SW 1271 (cell line): ENCODE data around the gene BOD1L2.

Experiments used
- DNase-seq, 2 experiments: peaks; one replicate each; lab custom pipeline; 2025; lab: John Stamatoyannopoulos, UW

The BOD1L2 gene

DNA sequence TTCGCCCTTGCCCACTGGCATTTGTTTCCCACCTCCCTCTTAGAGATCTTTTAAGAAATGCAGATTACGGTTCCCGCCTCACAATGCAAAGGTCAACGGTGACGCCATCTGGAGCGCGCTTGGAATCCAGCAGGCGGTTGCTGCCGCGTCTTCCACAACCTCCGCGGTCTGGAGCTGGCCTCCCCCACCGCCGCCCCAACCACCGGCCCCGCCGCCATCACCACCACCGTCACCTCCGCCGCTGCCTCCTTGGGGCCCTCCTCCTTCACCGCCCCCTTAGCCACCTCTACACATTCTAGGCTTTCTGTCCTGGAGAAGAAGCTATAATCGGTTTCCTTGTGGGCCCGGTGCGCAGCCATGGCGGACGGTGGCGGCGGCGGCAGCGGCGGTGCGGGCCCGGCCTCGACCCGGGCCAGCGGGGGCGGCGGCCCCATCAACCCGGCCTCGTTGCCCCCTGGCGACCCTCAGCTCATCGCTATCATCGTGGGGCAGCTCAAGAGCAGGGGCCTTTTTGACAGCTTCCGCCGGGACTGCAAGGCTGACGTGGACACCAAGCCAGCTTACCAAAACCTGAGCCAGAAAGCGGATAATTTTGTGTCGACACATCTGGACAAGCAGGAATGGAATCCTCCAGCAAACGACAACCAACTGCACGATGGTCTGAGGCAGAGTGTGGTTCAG lies at the start of gene BOD1L2:
TSS of gene BOD1L2 (plus strand) at position 132 of the 681 bp plus-strand sequence. CDS start at position 358, 226 bp downstream.
- no peak for DNase-seq

DNA sequence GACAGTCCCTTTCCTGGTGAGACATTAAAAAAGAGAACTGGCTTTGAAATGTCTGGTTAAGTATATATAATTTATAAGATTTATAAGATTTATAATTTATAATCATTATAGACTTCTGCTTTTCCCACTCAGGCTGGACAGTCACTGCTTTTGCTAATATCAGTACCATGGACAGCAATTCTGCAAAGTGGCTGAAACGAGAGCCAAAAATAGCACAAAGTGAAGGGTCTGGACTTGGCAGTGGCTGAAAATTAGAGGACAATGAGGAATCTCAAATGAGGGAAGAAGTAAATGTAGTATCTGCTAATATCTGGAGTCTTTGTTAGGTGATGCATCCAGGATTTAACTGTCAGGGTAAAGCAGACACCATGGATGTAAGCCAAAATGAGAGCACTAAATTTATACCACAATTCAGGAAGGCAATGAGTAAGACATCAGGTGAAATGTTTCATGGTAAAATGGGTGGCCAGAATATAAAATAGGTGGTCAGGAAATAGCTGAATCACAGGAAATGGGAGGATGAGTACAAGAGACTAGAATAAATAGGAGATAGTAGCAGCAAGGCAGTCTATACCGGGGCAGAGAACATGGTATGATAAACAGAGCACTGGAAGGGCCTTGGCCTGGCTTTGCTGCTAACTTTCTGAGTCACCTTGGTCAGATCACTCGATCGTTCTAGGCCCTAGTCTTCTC lies 39.6 kb upstream of the BOD1L2 start:
- no peak for DNase-seq

DNA sequence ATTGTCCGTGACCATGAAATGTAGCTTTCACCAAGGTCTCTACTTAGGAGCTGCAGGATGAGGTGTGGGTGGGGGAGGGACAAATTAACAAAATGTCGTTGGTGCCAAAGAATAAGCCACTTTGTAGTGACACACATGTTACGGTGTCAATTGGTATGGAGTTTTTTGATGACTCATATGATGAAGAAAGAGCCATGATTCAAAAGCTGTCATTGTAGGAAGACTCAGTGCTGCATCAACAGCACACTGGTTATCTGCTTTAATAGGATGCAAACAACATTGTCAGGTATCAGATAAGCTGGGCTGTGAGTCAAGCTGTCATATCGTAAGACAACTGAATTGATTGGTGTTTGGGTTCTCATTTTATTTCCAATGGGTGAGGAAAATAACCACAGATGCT lies 36.6 kb upstream of the BOD1L2 start:
- DNase-seq, result no peak

DNA sequence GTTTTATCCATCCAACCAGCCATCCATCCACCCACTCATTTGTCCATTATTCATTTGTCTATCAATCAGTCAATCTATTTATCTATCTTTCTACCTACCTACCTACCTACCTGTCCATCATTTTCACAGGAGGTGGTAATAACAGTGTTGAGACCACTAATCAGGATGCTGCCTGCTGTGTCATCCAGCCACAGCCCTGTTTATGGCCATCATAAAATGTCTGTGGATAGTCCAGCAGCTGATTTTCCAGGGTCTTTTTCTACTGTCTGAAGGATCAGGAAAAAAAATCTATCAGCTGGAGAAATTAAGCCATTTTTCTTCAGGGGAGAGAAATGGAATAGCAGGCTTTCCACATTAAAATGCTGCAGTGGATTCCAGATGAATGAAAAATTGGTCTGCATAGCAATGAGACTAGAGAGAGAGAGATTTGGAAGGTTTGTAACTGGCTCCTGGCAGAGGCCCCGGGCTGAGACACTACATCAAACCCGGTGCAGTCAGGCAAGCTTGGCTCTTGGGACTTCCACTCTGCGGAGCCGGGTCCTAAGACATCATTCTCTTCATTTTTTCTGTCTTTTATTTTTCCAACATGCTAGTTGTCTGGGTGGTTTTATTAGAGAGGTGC lies 33.0 kb upstream of the BOD1L2 start:
- DNase-seq, result no peak

DNA sequence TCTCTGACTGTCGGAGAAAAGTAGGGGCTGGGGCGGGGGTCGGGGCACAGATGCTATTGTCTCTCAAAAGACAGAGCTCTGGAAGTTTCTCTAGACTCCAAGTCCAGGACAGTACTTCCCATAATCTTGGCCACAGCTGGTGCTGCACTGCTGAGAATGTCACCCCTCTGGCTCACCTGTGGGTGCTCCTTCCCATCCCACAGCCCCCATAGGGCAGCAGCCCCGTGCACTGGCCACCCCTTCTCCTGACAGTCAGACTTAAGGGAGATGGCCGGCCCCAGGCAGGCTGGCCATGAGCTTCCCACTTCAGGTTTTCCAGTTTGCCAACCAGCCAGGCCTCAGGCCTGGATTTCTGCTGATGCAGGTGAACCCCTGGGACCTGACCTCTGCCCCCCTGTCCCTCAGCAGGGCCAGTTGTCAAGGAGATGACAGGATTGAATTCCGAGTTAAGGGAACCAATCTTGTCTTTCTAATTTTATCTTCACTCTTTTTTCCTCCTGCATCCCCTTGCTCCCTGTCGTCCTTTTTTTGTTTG lies 30.2 kb upstream of the BOD1L2 start:
- DNase-seq, result no peak

DNA sequence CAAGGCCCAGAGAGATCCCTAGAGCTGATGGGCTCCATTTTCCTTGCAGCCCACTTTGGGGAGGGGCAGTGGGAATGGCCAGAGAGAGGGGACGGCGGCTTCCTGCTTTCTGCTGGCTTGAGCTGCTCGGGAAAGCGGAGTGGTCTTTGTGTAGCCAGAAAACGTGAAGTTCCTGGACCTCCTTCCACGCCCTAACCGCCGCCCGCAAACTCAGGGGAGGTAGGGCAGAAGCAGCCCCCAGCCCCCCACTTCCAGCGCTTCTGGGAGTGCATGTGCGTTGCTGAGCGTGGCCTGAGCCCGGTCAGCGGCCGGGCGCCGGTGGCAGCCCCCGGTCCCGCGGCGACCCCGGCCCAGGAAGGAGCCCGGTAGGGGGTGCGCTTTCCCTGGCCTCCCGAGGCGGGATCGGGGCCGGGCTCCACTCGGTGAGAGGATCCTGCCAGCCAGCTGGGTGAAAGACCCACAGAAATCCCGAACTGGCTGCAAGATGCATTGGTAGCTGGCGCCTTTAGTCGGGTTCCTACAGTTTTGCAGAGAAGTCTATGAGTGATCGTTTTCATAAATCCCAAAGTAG lies 25.3 kb upstream of the BOD1L2 start:
- DNase-seq, result no peak

DNA sequence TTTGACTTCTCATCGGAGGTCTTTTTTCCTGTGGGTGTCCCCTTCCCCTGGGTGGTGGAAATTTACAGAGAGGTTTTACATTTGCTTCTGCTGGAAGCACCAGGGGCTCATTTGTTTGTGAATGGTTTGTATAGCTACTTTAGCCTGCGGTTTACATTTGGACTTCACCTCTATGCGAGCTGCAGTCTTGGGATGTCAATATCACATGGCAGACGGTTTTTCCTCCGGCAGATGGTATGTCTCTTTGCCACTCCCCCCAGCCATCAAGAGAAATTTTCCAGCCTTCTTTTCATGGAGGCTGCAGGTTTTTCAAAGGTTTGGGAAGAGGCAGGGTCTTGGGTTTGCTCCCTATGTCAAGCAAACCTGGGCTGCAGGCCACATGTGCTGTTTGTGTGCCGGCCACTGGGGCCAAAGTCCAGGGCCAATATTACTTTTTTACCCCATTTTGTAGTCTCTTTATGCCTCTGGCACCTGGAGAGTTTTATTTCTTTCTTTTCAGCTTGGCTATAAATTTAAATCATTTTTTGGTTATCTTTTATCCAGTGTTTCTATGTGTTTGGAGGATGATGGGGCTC lies 23.9 kb upstream of the BOD1L2 start:
- no peak for DNase-seq

DNA sequence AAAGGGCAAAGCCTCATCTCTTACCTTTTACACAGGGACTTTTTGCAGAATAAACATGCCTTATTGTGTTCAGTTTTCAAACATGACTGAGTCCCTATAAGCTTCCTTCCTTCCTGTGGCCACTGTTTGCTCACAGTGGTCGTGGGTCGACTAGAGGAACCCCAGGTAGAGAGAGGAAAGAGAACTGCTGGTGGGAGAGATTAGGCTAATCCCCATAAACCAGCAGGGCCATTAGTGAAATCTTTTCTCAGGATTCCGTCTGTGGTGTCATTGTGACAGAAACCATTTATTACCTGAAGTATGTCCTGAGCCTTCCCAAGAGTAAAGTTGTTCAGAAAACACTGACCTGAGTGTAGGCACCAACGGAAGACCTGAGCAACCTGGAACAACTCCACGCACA lies 21.3 kb upstream of the BOD1L2 start:
- no peak for DNase-seq

DNA sequence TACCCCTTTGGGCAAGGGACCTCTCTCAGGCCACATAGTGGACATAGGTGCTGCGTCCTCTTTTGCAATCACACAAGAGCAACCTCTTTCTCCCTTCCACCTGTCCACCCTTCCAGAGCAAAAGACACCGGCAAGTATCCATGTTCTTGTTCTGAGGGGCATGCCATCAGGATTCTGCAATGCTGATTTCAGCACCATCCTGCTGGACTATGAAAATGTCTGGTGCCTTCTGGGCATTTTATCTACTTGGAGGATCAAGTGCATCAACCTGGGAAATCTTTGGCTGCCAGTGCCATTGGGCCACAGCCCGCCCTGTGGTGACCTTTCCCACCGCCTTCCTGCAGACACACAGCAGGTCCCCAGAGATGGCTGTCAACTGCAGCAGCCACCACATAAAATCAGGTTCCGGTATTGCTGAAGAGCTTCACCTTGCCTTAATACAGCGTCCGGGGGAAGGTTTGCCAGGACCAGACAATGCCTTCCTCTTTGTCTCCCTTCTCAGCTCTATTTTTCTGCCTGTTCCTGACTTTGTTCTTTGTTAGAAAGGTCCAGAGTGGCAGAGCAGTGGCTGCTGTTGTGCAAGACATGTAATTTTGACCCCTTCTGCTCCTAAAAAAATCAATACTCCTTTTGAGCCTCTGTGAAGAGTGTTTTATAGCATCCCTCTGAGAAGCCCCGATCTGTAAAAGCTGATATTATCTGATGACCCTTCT lies 18.5 kb upstream of the BOD1L2 start:
- no peak for DNase-seq

DNA sequence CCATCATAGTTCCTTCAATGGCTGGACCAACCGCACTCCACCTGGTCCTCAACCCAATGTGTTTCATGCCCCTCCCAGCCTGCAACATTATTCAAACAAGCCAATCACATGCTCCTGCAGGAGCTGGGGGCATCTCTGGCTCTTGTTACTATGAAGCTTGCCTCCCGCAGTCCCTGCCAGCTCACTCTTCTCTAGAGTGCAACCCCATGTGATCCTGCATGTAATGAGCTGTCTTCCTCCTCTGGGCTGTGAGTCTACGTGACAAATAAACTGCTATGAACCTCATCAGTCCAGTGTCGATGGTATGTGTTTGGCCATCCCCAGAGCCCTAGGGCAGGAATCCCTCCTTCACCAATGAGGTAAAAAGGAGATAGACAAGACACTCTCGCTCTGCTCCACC lies 15.8 kb upstream of the BOD1L2 start:
- no peak for DNase-seq

DNA sequence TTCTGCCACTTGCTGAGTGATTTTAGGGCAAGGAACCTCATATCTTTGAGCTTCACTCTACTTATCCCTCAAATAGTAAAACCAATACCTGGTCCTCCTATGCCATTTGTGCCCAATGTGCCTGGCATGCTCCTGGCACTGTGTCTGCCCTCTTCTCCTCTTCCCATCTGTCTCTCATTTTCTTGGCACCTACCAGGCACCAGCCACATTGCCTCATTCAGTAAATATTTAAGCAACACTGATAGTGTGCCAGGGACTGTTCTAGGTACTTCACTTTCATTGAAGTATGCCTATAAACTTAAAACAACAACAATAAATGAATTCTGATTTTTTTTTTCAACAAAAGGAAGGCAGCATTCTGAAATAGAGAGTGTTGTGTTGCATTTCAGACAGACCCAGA lies 15.1 kb upstream of the BOD1L2 start:
- no peak for DNase-seq

DNA sequence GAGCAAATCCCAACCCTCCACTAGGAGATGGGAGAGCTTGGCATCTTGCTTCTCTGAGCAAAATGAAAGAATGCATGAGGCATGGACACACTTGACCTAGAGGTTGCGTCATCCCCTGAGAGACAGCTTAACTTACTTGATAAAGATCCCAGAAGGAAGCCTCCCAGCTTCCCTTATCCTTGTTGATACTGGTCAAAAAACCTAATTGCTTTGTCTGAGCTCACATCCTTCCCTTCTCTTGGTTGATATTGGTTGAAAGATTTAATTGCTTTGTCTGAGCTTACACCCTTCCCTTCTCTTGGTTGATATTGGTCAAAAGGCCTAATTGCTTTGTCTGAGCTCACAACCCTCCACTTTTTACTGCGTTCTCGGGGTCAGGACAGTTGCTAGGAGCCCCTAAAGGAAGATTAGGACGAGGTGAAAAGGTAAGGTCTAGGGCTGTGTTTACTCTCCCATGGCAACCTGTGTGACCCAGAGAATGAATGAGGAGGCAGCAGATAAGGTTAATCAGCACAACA lies 12.2 kb upstream of the BOD1L2 start:
- DNase-seq, result no peak

DNA sequence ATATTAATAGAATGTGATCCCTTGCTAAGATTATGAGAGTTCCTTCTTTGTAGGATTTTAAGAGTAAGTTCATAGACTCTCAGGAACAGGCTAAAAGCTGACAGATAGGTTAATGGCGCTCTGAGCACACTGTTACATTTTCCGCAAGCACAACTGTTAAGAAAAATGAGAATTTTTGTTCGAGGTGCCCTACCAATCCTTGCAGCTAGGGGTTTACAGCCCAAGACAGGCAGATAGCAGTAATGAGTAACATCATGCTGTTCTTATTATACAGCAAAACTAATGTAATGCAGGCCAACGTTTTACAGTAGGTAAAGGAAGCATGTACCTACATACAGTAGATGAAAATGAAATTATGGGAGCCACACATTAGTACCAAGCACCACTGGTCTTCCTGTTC lies 11.2 kb upstream of the BOD1L2 start:
- DNase-seq, result no peak

DNA sequence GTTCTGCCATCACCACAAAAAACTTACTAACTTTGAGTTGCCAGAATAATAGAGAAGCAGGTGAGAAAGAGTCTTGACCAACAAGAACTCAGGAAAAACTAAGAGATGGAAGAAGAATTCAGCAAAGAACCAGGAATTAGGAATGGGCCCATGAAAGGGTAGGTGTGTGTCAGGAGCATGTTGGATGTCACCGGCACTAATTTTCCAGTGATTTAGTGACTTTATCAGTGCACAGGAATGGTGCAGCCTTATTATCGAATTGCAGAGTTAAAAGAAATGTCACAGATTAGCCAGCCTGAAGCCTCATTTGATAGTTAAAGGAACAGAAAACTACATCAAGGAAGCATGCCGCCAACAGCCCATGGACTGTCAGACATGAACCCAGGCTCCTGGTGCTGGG lies 9.0 kb upstream of the BOD1L2 start:
- DNase-seq, result no peak

DNA sequence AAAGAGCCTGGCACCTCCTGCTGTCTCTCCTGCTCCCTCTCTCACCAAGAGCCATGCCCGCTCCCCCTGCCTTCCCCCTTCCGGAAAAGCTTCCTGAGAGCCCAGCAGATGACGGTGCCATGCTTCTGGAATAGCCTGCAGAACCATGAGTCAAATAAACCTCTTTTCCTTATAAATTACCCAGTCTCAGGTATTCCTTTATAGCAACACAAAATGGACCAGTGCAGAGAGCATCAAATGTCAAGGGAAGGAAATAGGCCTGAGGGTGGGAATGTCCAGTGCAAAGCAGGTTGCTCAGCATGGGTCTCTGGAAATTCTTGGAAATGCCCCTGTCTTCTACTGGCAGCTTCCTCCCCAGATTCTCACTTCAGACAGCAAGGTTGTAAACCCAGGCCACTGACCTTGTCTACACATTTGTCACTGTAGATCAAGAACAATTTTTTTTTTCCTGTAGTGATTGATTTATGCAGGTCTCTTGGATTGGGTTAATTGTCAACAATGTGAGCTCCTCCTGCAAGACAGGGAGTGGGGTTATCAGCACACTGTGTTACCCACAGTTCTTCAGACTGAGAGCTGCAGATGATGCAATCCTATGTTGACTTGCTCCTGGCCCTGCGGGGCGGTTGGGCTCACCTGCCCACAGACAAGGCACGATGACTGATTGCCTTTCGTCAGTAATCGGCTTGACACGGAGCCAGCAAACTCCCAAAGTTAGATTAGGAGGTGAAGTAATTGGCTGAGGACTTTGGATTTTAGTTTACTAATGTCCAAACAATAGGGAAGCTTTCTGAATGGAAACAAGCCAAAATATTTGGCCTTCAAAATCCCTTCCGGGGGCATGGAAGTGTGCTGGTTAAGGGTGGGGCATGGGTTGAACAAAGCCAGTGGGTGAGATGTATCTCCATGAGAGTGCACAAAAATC lies 5.4 kb upstream of the BOD1L2 start:
- DNase-seq, result no peak

DNA sequence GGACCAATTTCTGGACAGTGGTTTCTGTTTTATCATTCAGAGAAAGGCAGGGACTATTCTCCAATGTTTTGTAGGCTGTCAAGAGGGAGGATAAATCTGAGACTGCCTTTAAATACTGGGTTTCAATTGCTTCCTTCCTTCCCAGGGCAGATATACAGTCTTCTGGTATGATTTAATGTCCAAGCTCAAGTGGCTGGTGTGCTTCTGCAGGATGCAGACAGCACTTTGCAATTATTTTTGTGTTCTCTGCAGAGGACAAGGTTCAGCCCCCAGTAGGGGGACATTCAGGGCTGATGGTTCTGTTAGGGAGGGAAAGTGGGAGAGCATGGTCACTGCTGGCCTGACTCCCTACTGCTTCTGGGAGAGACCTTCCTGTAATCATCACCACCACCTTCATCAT lies 4.6 kb upstream of the BOD1L2 start:
- DNase-seq, result no peak

DNA sequence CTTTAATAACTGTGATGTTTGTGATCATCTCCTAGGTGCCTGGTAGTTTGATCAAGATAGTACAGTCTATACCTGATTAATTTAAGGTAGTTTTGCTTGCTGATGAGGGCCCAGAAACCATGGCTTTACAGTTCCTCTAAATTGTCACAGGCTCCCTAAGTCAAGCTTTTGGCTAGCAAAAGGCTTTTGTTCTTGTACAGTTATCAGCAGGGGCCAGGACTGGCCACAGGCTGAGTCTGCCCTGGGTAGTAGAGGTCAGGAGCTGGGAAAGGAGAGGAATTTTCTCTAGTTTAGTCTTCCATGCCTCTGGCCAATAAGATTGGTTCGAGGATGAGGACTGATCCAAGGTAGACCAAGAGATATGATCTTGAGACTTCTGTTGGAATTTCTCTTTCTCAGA lies 3.6 kb upstream of the BOD1L2 start:
- no peak for DNase-seq

DNA sequence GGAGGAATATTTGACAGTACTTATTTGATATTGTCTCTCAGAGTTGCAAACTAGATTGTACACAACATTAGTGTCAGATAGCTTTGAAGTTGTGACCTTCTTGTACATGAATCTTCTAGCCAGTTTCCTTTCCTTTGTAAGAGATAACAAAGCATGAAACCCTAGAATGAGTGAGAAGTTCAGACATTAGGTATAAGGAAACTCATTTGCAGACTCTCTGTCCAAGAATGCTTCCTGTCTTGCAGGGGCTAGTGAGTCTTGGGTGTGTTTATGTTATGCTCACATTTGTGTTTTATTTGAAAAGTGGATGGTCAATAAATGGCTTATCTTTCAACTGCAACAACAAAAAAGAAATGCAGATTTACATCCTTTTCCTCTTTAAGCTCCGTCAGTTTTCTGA lies 1.4 kb downstream of the BOD1L2 start:
- no peak for DNase-seq

DNA sequence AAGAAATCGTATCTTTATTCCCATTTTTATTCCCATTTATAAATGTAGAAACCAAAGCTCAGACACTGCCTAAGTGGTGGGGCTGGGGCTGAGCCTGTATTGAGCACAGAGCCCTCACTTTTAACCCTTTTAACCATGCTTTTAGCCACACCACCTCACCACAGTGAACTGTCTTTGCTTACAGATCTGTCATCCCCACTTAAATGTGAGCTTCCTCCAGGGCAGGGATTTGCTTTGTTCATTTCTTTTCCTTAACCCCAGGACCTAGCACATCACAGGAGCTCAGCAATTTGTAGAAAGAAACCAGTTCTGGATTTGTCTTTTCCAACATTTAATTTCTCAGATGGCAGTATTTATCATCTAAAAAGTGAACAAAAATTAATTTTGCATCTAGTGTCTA lies 2.2 kb downstream of the BOD1L2 start:
- no peak for DNase-seq

DNA sequence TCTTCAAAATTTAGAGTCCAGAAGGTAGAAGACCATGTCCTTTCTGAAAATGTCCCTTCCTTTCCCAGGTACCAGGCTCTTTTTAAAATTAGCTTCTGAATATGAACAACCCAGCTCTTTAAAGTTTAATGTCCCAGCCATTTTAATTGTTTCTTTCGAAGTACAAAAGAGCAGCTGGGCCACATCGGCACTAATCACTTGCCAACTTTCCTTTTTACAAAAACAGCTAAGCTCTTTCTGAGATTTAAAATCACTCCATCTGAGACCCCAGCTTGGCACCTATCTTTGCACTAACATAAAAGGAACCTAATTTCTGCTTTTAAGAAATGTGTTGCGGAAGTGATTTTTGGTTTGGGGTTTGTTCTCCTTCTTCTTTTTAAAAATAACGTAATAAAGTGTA lies 2.6 kb downstream of the BOD1L2 start:
- DNase-seq, result no peak

DNA sequence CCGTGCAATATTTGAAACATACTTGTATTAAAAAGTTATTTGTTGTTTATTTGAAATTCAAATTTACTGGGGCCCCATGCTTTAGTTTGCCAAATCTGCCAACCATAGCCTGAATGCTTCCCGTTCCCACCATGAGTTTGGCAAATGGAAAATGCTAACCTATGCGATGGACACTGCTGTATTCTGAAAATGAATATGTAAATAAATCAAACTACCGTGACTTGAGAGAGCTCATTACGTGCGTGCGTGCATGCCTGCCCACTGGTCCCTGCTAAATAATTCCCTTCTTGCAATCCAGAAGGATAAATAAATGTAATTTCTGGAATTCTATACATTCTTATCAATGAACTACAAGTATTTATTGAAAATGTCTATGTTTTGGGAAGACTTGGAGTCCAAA lies 3.2 kb downstream of the BOD1L2 start:
- no peak for DNase-seq
